ENCODE measurements around the gene KCNMB1.

GRCh38 chr5:170430256-170430655 is 41.1 kb upstream of the KCNMB1 start:
- TF ChIP-seq CTCF (IDR thresholded peaks at IDR 0.05) (no peak), POLR2A (IDR thresholded peaks at IDR 0.05) (no peak)
